Neutrophil (primary cell): ENCODE measurements around the gene AMIGO3.

ENCODE experiments used
- H3K27ac ChIP-seq: fragments of 200-600 bp; sonication (generic); 2 replicates; pipeline ENCODE4 v1.5.1; 2016; ENCODE audit warnings: mild to moderate bottlenecking, moderate library complexity
- H3K27me3 ChIP-seq: fragments of 200-600 bp; sonication (generic); 2 replicates; pipeline ENCODE4 v1.6.0; 2016; ENCODE audit warnings: mild to moderate bottlenecking
- H3K36me3 ChIP-seq: fragments of 200-600 bp; sonication (generic); 2 replicates; pipeline ENCODE4 v1.5.1; 2017
- H3K4me1 ChIP-seq, 2 experiments: fragments of 200-600 bp in 1 of 2; sonication (generic) in 1 of 2; 1 replicate in 1 of 2; 2 replicates in 1 of 2; pipeline versions ENCODE4 v1.5.1 to v1.6.1; 2013 to 2016; ENCODE audit warnings: low read depth in 1 of 2, low read length in 1 of 2, mild to moderate bottlenecking in 1 of 2, moderate library complexity in 1 of 2; ENCODE audit not compliant: control insufficient read depth in 1 of 2, insufficient read depth in 1 of 2
- H3K4me3 ChIP-seq, 2 experiments: fragments of 200-600 bp in 1 of 2; sonication (generic) in 1 of 2; 1 replicate in 1 of 2; 2 replicates in 1 of 2; pipeline ENCODE4 v1.5.1; 2013 to 2016; ENCODE audit warnings: low read depth in 1 of 2, low read length in 1 of 2, mild to moderate bottlenecking in 1 of 2, moderate library complexity in 1 of 2
- H3K9me3 ChIP-seq: fragments of 200-600 bp; sonication (generic); 2 replicates; pipeline ENCODE4 v1.5.1; 2016
- CTCF ChIP-seq: fragments of 200-600 bp; sonication (generic); IDR thresholded peaks from 2 replicates; pipeline ENCODE4 v1.5.1; 2016; ENCODE audit warnings: antibody characterized with exemption

Gene AMIGO3

DNA sequence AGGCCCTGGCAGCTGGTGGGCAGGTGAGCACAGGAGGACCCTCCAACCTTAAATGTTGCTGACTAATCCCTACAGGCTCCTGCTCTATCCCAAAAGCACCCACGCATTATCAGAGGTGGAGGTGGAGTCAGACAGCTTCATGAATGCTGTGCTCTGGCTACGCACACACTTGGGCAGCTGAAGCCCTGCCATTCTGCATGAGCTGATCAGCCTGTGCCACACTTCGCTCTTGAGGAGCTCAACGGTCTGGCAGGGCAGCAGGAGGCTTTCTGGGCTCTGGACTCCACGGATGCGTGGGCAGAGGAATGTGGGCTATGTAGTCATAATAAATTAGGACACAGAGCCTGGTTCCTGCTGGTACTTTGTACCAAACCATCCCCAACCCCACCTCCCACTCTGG, 36.3 kb downstream of the AMIGO3 start:
- no peak overlapping the region for H3K27ac ChIP-seq
- peaks cover 0 to 10% of the 10 kb centered on the region in 2 experiments for H3K4me1 ChIP-seq
- H3K36me3 ChIP-seq: peaks cover 70% of the 10 kb centered on the region
- no peaks in the 10 kb centered on the region for H3K9me3 ChIP-seq
- peaks cover 37% of the 10 kb centered on the region for H3K27me3 ChIP-seq
- TF ChIP-seq CTCF: no peak
- no peak overlapping the region for H3K4me3 ChIP-seq

DNA sequence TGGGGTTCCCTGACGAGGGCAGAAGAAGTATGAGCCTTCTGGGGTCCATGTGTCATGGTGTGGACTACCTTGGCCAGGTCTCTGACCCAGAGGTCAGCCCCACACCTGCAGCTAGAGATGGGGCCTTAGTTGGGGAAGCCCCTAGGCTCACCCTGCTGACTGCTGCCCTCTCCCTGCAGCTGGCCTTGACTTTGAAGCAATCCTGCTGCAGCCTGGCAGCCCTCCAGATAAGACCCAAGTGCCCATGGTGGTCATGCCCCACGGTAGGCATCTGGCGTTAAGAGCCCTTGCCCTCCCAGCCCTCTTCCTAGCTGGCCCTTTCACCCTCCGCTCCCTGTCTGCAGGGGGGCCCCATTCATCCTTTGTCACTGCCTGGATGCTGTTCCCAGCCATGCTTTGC, 37.9 kb downstream of the AMIGO3 start:
- Histone ChIP-seq H3K27me3 (peaks cover 20% of the 10 kb centered on the region), H3K4me1 (peaks cover 0 to 4% of the 10 kb centered on the region in 2 experiments), H3K9me3 (no peaks in the 10 kb centered on the region), H3K4me3 (no peak overlapping the region), H3K27ac (no peak overlapping the region), H3K36me3 (peaks cover 86% of the 10 kb centered on the region)
- TF ChIP-seq CTCF: no peak

- Histone ChIP-seq H3K27ac (no peak overlapping the region), H3K4me3 (no peak overlapping the region), H3K4me1 (peaks cover 0 to under 1% of the 10 kb centered on the region in 2 experiments), H3K36me3 (peaks cover 90% of the 10 kb centered on the region), H3K9me3 (no peaks in the 10 kb centered on the region), H3K27me3 (peaks cover 17% of the 10 kb centered on the region)
- TF ChIP-seq CTCF: no peak
Observed at GRCh38 chr3:49681232-49681522, 38.3 kb downstream of the AMIGO3 start.

- Histone ChIP-seq H3K27me3 (peaks cover 12% of the 10 kb centered on the region), H3K9me3 (no peaks in the 10 kb centered on the region), H3K4me3 (no peak overlapping the region), H3K27ac (no peak overlapping the region), H3K4me1 (no peaks in the 10 kb centered on the region), H3K36me3 (peaks cover 95% of the 10 kb centered on the region)
- no peak for TF ChIP-seq CTCF
Observed at GRCh38 chr3:49680493-49681231, 38.8 kb downstream of the AMIGO3 start.

GRCh38 chr3:49675912-49676311, 43.6 kb downstream of the AMIGO3 start:
- Histone ChIP-seq H3K27me3 (no peaks in the 10 kb centered on the region), H3K9me3 (no peaks in the 10 kb centered on the region), H3K27ac (no peak overlapping the region), H3K36me3 (peaks cover 53% of the 10 kb centered on the region), H3K4me3 (no peak overlapping the region), H3K4me1 (peaks cover 19 to 20% of the 10 kb centered on the region in 2 experiments)
- no peak for TF ChIP-seq CTCF
